NCI-H1105 (cell line): ENCODE measurements around the gene SLC17A1.

Source experiments
- DNase-seq: peaks from one replicate; lab custom pipeline; 2025; lab: John Stamatoyannopoulos, UW

SLC17A1 gene

GRCh38 chr6:25832670-25833069 is 818 bp upstream of the SLC17A1 start:
- no peak for DNase-seq

- no peak for DNase-seq
These were observed 433 bp upstream of the SLC17A1 start for GRCh38 chr6:25832307-25832662.

GRCh38 chr6:25830458-25830857 is 1.4 kb downstream of the SLC17A1 start:
- DNase-seq, result no peak

- DNase-seq, result no peak
These were observed 2.5 kb downstream of the SLC17A1 start for GRCh38 chr6:25829375-25829774.

- DNase-seq, result no peak
These were observed 10.5 kb downstream of the SLC17A1 start for GRCh38 chr6:25821341-25821740.

GRCh38 chr6:25816252-25816651 is 15.6 kb downstream of the SLC17A1 start:
- DNase-seq, result no peak

GRCh38 chr6:25815194-25815593 is 16.7 kb downstream of the SLC17A1 start:
- DNase-seq, result no peak

GRCh38 chr6:25804804-25805203 is 27.0 kb downstream of the SLC17A1 start:
- DNase-seq, result no peak

- DNase-seq, result no peak
These were observed 30.4 kb downstream of the SLC17A1 start for GRCh38 chr6:25801436-25801835.

- DNase-seq, result peak; percentile 21
These were observed 37.1 kb downstream of the SLC17A1 start for GRCh38 chr6:25794784-25795183.

- no peak for DNase-seq
These were observed 37.9 kb downstream of the SLC17A1 start for GRCh38 chr6:25793970-25794369.

GRCh38 chr6:25792016-25792415 is 39.8 kb downstream of the SLC17A1 start:
- DNase-seq, result no peak

- DNase-seq, result no peak
These were observed 42.4 kb downstream of the SLC17A1 start for GRCh38 chr6:25789475-25789874.

- peak; percentile 1 for DNase-seq
These were observed 43.4 kb downstream of the SLC17A1 start for GRCh38 chr6:25788305-25788922.

- DNase-seq, result no peak
These were observed 44.4 kb downstream of the SLC17A1 start for GRCh38 chr6:25787428-25787827.

GRCh38 chr6:25781134-25781533 is 50.7 kb downstream of the SLC17A1 start:
- no peak for DNase-seq

GRCh38 chr6:25777856-25778649 is 53.8 kb downstream of the SLC17A1 start:
- DNase-seq, result no peak

GRCh38 chr6:25777031-25777430 is 54.8 kb downstream of the SLC17A1 start:
- DNase-seq, result no peak

GRCh38 chr6:25774120-25774715 is 57.6 kb downstream of the SLC17A1 start:
- no peak for DNase-seq

GRCh38 chr6:25769983-25770382 is 61.9 kb downstream of the SLC17A1 start:
- DNase-seq, result no peak

- DNase-seq, result no peak
These were observed 63.3 kb downstream of the SLC17A1 start for GRCh38 chr6:25768566-25768965.

- no peak for DNase-seq
These were observed 67.2 kb downstream of the SLC17A1 start for GRCh38 chr6:25764611-25765010.

- no peak for DNase-seq
These were observed 73.8 kb downstream of the SLC17A1 start for GRCh38 chr6:25757936-25758642.
